Fibroblast of the conjunctiva (primary cell): ENCODE data around the gene BANP.
"Not testable (repeated sequence)": the region's sequence is repeated elsewhere in the genome, so short reads cannot be mapped to it uniquely, and the experiment has no call there.

ENCODE experiments used
- DNase-seq: peaks from one replicate; pipeline ENCODE4 v3.0.0-alpha.2; 2010; ENCODE audit warnings: low read depth

The BANP gene

DNA sequence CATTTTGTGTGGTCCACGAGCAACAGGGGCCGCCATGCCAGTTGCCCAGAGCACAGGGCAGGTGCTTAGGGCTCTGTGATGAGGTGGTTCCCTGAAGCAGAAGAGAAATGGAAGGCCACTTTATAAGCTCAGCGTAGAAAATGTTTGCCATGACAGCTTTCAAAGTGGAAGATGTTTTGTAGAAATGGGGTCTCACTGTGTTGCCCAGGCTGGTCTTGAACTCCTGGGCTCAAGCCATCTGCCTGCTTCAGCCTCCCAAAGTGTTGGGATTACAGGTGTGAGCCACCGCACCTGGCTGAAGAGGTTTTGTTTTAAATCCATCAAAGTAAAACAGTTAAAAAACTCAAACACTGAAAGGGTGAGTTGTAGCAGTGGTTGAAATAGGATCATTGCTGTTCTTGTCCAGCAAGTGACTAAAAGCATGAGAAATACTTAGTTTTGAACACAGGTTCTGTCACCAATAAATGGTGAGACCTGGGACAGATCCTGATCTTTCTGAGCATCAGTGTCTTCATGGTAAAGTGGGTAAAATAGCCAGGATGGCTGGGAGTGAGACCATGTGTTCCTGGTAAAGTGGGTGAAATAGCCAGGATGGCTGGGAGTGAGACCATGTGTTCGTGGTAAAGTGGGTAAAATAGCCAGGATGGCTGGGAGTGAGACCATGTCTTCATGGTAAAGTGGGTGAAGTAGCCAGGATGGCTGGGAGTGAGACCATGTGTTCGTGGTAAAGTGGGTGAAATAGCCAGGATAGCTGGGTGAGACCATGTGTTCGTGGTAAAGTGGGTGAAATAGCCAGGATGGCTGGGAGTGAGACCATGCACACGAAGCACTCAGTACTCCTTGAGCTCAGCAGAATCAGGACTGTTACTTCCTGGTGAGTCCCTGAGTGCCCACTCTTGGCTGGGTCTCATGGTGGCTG, 46.0 kb downstream of the BANP start:
- DNase-seq = no peak

DNA sequence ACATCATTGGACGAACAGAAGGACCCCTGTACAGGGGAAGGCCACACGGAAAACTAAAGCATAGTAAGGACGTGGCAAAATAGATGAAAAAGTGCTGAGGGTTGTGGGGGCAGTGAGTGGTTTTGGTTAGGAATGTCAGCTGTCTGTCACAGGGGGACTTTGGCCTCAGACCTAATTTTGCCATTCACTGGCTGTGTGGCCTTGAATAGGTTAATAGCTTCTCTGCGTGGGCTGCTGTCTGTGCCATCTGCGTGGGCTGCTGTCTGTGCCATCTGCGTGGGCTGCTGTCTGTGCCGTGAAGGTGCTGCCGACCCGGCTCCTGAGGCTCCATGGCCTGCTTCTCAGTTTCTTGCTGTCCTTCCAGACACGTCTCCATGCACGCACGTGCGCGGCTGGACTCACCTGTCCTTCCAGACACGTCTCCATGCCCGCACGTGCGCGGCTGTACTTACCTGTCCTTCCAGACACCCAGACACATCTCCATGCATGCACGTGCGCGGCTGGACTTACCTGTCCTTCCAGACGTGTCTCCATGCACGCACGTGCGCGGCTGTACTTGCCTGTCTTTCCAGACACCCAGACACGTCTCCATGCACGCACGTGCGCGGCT, 47.1 kb downstream of the BANP start:
- not testable (repeated sequence) for DNase-seq

DNA sequence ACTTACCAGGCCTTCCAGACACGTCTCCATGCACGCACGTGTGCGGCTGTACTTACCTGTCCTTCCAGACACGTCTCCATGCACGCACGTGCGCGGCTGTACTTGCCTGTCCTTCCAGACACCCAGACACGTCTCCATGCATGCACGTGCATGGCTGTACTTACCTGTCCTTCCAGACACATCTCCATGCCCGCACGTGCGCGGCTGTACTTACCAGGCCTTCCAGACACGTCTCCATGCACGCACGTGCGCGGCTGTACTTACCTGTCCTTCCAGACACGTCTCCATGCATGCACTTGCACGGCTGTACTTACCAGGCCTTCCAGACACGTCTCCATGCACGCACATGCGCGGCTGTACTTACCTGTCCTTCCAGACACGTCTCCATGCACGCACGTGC, 47.8 kb downstream of the BANP start:
- not testable (repeated sequence) for DNase-seq

DNA sequence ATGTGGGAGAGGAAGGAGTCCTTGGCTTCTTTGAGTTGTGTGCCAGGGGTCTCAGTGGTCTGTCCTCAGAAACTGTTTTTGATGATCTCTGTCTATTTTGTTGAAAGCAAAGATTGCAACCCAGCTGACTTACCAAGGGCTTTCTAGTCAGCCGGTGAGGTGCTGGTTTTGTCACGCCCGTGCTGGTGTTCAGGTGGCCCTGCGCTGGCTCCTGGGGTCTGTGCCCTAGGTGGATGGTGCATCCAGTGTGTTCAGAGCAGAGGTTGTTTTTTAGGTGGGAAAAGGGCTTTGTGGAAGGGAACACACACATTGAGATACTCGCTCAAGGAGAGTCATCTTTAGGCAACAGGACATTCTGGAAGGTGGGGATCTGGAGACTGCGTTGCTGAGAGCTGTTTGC, 51.0 kb downstream of the BANP start:
- DNase-seq = no peak

DNA sequence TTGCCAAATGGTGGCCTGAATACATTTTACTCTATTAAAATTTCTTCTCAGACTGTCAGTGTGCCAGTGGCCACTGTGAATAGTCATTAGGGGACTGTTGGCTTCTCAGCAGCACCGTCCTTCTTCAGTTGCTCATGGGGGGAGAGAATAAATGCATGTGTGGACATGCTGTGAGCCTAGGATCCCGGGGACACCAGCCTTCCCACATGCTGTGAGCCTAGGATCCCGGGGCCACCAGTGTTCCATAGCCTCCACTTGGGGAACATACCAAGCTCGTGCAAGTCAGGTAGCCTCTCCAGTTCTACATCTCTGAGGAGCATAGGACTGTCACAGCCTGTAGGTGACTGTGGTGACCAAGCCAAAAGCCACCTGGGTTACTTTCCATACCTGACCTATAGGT, 51.5 kb downstream of the BANP start:
- DNase-seq = no peak

DNA sequence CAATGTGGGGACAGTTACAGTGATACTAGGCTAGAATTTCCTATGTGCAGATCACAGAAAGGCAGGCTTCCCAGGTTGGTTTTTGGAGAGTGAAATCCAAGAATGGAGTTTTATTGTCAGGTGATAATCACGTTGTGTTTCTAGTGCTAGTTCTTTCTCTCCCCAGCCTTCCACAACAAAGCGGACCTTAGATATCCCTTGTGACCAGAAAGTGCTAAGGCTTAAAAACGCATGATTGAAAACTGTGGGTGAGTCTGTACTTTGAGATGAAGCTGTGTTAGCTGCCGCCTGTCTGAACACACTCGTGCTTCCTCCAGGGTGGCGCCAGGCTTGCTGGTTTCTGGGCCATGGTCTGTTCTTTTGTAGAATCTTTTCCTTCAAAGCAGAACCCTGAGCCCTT, 52.1 kb downstream of the BANP start:
- no peak for DNase-seq

DNA sequence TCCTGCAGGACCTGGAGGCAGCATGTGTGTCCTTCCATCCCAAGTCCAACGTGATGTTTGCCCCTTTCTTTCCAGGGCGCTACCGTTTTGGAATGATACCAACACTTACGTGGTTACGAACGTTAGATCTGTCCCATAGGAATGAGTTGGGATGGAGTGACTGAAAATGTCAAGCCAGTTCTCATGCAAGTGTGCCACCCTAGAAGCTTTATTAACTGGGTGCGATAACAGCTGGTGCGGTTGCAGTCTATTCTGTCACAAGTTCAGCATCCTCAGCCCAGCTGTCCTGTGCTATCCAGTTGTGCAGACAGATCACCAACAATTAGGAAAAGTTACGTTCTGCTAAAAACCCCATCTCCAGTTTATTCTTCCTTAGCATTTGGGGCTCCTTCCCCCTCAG, 52.5 kb downstream of the BANP start:
- no peak for DNase-seq

DNA sequence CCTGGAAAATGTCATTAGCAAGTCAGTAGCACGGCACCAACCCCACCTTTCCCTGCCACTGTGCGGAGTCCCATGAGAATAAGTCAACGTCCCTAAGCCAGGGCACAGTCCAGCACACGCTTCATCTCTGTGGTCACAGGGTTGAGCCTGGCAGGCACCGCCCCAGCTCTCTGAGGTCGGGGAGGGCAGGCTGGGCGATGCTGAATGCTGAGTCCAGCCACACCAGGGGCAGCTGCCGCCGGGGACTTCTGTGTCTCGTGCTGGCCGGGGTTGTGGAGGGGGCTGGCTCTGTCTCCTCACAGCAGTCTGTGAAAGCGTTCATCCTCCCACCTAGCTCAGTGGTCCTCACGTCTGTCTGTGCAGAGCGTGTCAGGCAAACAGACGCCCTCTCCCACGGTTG, 53.2 kb downstream of the BANP start:
- DNase-seq = no peak

DNA sequence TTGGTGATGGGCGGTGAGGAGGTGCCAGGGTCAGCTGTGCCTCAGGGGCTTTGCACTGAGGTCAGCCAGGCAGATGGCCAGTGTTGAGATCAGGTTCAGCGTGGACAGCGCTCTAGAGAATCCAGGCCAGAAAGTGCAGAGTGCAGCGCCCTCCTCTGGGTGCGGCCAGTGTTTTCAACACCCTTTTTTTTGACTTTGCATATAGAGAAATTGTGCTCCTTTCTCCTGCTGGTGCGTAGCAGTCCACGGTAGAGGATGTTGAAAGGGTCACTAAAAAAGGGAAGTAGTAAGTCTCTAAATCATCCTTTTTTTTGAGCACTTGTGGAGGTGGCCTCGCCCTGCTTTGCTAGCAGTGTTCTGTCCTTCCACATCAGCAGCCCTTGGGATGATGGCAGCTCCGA, 53.9 kb downstream of the BANP start:
- no peak for DNase-seq

DNA sequence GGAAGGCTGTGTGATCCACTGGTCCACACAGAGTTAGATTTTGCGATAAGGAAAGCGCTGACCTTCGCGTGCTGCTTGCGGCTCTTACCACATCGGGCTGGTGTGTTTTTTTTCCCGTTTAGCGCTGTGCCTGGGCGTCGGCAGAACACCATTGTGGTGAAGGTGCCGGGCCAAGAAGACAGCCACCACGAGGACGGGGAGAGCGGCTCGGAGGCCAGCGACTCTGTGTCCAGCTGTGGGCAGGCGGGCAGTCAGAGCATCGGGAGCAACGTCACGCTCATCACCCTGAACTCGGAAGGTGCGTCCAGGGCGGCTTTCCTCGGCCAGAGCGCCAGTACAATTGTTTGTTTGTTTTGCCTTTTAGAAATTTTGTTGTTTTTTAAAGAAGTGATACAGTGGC, 54.7 kb downstream of the BANP start:
- no peak for DNase-seq

DNA sequence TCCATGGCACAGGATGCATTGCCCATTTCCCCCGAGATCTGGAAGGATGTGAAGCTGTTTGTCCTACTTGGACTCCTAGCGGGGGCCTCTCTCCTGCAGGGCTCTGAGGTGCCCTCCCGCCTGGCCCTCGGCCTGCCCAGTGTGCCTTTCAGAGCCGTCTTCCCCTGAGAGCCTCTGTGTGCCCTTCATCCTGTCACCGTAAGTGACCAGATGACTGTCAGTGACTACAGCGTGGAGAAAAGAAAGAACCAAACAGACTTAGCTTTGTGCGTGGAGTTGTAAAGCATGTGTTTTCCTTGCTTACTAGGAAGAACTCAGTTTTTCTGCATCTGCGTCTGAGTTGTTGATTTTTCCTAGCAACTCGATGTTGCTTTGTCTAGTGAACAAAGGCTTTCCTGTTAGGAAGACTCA, 56.1 kb downstream of the BANP start:
- no peak for DNase-seq

DNA sequence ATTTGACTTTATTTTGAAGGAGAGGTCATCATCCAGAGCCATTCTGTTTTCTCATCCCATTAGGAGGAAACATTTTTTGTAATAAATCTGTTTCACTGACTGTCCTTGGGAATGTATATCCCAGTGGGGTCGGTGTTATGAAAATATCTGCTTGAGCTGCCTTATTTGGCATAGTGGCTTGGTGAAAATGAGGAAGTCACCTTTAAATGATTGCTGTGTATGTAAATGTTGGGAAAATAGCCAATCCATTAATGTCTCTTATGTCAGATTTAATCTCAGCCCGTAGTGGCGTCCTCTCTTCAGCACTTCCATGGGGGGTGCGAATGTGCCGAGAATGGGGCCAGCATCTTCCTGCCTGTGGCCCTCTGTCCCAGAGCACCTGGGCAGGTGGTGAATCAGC, 57.6 kb downstream of the BANP start:
- no peak for DNase-seq

DNA sequence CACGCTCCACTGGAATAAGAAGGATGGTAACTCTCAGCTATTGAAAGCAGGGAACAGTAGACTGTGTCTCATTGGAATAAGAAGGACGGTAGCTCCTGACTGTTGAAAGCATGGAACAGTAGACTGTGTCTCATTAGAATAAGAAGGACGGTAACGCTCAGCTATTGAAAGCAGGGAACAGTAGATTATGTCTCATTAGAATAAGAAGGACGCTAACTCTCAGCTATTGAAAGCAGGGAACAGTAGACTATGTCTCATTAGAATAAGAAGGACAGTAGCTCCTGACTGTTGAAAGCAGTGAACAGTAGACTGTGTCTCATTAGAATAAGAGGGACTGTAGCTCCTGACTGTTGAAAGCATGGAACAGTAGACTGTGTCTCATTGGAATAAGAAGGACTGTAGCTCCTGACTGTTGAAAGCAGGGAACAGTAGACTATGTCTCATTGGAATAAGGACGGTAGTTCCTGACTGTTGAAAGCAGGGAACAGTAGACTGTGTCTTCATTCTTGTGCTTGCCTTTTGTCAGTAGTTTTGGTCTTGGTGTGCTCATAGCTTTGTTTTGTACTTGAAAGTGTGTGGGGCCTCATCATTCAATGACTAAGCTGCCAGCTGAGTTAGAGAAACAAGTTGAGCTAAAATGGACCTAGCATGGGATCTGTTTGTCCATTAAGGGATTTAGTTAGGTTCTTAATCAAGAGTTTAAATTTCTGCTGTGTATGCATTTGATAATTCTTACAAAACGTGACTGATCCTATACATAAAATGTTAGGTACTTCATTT, 58.5 kb downstream of the BANP start:
- DNase-seq = no peak

DNA sequence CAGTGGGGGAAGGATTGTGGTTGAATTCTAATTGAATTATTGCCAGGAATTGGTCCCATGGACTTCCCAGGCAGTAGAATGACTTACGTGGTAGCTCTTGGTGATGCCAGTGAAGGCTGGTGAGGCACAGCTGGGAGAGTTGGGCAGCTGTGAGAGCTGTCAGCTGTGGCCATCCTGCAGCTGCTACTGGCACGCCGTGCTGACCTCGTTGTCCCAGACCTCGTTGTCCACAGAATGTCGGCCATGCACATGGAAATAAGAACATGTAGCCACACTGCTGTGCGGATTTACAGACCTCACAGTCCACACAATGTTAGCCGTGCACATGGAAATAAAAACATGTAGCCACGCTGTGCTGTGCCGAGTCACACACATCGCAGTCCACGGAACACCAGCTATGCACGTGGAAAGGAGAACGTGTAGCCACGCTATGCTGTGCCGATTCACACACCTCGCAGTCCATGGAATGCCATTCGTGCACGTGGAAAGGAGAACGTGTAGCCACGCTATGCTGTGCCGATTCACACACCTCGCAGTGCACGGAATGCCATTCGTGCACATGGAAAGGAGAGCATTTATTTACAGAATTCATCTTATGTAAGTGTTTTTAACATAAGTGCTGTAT, 59.2 kb downstream of the BANP start:
- DNase-seq = no peak

DNA sequence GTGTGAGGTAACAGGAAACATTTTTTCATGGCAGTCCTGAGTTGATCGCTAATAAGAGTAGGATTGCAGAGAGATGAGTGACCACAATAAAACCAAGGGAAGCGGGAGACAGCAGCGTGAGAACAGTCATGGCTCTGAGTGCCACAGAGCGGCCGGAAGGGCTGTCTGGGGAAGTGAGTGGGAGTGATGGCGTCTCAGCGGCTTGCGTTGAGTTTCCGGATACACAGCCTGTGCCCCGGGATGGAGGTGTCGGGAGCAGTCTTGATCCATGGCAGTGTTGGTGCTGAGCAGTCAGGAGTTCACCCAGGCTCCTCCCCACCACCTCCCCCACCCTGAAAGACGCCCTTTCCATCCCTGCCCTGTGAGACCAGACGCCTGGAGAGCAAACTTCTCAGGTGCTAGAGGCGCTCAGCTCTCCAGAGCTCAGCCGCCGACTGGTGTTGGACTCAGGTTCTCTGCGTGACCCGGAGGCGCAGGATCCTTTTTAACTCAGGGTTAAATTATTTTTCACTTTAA, 59.8 kb downstream of the BANP start:
- no peak for DNase-seq

DNA sequence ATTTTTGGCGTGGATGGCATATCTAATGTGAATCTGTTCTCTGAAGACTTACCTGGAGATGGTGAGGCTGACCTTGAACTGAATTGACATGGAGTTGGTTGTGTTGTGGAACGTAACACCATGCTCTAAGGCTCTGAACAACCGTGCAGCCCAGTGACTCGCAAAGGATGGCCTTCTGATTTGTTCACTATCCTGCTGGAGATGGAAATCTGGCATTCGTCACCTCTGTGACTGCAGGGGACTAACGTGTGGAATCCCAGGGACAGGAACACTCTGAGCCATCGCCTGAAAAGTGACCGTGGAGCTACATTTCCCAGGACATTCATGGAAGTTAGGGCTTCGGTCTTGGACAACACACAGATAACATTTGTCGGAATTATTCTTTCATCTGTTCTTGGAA, 61.1 kb downstream of the BANP start:
- no peak for DNase-seq

DNA sequence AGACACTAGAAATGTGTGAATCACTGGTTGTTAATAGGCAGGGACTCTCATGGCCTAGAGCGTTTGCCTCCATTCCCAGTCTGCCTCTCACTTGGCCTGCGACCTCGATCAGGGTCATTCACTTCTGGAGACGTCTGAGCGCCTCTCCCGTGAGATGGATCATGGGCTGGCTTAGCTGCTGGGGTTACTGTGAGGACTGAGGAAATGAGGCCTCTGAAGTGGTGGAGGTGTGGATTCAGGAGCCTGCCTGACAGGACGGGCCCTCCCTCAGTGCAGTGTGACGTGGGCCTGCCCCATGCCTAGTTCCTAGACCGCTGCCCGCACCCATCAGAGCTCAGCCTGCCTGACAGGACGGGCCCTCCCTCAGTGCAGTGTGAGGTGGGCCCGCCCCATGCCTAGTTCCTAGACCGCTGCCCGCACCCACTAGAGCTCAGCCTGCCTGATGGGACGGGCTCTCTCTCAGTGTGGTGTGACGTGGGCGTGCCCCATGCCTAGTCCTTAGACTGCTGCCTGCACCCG, 61.9 kb downstream of the BANP start:
- DNase-seq = no peak

DNA sequence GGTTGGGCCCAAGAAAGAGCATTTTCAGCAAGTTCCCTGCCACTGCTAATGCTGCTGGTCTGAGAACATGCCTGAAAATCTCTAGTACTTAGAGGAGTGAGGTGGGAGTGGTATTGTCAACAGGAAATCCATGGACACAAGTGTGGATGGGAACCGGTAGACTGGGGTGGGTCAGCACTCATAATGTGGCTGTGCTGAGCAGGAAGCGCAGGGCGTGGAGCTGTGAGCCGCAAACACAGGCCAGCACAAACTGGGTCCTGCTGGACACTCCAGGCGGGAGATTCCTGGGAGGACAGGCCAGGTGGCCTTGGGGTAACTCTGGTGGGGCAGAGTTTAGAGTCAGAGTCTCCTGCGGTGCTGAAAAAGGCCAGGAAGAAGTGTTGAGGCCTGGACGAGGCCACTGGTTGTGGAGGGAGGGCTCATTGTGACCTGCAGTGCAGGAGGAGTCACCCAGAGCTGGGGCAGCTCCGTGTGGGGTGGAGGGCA, 62.6 kb downstream of the BANP start:
- no peak for DNase-seq

DNA sequence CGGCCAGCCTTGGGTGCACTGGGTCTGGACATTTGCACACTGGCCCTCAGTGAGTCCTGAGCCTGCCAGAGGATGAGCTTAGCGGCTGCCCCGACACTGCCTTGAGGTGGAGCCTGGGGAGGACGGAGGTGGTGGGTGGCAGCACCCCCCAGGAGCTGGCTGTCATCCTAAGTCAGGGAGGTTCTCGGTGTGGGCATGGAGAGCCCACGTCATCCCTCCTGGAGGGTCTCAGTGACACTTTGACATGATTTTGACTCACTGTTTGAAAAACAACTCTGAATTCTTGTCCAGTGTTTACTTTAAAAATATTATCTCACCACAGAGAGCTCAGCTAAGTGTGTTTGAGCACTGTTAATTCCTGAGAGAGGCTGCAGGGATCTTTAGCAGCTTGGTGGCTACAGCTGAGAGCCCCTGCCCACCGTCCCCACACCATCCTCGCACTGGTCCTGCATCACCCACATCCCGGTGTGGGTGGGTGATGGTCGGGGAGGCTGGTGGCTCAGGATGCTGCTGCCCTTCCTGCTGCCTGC, 63.1 kb downstream of the BANP start:
- DNase-seq = no peak

DNA sequence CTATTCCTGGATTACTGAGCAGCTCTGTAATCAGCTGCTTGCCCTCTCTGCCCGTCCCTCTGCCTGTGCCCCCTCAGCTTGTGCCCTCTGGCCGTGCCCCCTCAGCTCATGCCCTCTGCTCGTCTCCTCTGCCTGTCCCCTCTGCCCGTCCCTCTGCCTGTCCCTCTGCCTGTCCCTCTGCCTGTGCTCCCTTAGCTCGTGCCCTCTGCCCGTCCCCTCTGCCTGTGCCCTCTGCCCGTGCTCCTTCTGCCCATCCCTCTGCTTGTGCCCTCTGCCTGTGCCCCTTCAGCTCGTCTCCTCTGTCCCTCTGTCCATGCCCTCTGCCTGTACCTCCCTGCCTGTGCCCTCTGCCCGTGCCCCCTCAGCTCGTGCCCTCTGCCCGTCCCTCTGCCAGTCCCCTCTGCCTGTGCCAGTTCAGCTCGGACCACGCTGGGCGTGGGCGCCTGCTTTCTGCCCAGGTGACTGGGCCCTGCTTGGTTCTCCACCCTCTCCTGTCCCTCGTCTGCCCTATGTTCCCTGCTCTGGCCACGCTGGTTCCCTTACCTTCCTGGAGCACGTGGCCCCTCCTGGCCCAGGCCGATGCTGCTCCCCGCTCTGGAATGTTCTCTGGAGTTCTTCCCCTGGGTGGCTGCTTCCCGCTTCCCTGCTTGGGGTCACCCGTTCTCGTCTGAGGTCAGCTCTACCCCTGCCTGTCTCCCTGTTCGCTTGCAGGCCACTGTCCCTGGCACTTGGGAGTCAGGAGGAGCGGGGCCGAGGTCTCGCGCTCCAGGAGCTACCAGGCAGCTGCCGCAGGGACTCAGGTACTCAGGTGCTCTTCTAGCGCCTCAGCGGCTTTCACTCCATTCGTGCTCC, 63.9 kb downstream of the BANP start:
- DNase-seq = no peak

DNA sequence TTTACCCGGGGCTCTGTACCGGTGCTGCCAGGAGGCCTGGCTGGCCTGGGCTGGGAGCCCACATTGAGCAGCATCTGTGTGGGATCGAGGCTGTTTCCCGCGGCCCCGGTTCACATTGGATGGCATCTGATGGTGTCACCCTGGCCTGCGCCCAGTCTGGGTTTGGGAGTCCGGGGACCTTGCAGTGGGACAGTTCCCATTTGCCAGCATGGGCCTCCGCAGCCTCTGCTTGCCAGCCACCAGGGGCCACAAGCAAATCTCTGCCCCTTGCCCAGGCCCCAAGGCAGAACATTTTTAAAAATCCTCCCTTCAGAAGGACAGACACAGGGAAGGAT, 64.5 kb downstream of the BANP start:
- no peak for DNase-seq
